ENCODE data around the gene STEAP4.

STEAP4 gene

DNA sequence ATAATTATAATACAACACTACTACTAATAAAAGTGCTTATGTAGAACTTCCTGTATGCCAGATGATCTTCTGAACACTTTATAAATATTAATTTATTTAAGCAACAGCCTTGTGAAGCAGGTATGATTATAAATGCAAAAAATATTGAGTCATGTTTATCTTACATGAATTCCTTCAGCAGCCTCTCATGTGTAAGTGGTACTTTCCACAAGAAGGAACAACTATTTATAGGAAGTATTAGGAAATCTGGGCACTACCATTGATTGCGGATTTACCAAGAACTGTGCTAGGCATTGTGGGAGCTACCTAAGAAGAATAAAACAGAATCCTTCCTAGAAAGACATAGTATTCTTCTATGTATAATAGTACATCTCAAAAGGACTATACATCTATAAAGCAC, 10.7 kb upstream of the STEAP4 start:
- DNase-seq (ENCODE audit: low read depth), result no peak
- no peak overlapping the region for H3K4me3 ChIP-seq (ENCODE audit: control insufficient read depth, low read depth, low read length)
- TF ChIP-seq CTCF (conservative IDR thresholded peaks at IDR 0.05; ENCODE audit: control insufficient read depth, insufficient read depth, low read depth, low read length), result no peak

DNA sequence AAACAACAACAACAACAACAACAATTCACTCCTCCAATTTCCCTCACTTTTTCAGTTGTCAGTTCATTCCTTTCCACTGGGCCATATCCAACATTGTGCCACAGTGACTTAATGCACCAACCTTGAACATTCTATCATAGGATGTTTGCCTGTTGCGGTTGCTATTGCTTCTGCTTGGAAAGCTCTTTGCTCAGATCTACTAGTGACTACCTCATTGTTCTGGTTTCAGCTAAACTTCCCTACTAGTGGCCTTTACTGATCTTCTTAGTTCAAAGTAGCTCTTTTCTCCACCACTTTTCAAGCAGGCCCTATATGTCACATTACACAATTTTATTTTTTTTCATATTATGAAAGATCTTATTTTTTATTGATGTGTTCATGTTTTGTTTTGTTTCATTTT, 9.8 kb upstream of the STEAP4 start:
- no peak for DNase-seq (ENCODE audit: low read depth)
- H3K4me3 ChIP-seq (ENCODE audit: control insufficient read depth, low read depth, low read length), result no peak overlapping the region
- TF ChIP-seq CTCF (conservative IDR thresholded peaks at IDR 0.05; ENCODE audit: control insufficient read depth, insufficient read depth, low read depth, low read length), result no peak

- no peak for DNase-seq (ENCODE audit: low read depth)
- TF ChIP-seq CTCF (conservative IDR thresholded peaks at IDR 0.05; ENCODE audit: control insufficient read depth, insufficient read depth, low read depth, low read length), result no peak
- H3K4me3 ChIP-seq (ENCODE audit: control insufficient read depth, low read depth, low read length), result no peak overlapping the region
These were observed 8.8 kb upstream of the STEAP4 start for GRCh38 chr7:88315522-88315921.

DNA sequence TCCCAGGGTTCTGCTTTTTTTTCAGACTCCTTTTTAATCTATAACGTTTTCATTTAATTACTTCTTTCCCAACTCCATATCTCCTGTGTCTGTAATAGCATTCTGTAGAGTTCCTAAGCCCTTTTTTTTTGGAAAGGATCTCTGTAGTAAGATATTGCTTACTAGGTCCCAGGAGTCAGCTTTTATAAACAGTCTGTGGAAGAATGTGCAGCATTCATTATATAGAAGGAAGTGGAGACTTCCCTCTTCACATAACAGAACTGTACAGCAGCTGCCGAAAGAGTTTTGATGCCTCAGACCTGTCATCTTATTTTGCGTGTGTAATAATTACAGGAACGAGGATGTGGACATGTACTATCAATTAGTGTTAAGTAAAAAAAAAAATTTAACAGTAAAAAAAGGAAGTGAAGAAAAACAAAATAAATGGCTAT, 7.4 kb upstream of the STEAP4 start:
- DNase-seq (ENCODE audit: low read depth), result no peak
- no peak for TF ChIP-seq CTCF (conservative IDR thresholded peaks at IDR 0.05; ENCODE audit: control insufficient read depth, insufficient read depth, low read depth, low read length)
- H3K4me3 ChIP-seq (ENCODE audit: control insufficient read depth, low read depth, low read length), result no peak overlapping the region

DNA sequence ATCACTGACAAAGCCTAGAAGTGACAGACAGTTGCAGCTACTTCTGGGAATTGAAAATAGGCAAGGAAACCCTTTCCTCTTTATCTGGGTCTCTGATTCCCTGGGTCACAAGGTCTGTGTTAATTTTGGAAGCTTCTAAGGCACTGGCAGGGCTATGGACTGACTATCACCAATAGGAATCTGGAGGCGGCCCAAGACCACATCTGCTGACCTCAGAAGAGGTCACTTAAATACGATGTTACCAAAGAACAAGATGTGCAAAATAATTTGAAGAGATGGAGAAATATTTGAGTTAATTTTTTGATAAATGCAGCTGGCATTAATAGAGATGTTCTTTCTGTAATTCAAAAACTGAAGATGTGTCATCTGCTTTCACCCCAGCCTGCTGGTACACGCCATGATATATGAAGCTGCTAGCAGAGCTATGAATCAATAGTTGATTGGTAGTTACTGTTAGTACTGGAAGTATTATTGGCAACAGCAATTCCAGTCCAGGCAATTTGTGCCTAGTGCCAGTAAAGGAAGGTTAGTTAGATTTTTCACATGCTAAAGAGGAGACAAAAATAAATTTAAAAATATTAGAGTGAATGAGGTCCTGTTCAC, 5.5 kb upstream of the STEAP4 start:
- peak; percentile 96 for DNase-seq (ENCODE audit: low read depth)
- no peak overlapping the region for H3K4me3 ChIP-seq (ENCODE audit: control insufficient read depth, low read depth, low read length)
- no peak for TF ChIP-seq CTCF (conservative IDR thresholded peaks at IDR 0.05; ENCODE audit: control insufficient read depth, insufficient read depth, low read depth, low read length)

DNA sequence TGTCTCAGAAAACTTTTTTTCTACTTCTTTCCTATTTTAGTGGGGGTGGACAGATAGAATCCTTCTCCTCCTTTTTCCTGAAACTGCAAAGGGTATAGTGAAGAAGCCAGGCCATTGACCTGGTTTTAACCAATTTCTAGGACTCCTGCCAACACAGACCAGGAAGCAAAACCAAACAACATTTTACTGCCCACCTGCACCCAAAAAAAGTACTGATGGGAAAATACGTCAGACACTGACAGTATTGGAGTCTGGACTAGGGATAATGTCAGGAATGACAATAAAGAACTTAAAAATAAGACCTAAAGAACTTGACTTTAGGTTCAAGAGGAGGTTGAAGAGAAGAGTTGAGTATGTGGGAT, 5.0 kb upstream of the STEAP4 start:
- no peak overlapping the region for H3K4me3 ChIP-seq (ENCODE audit: control insufficient read depth, low read depth, low read length)
- no peak for TF ChIP-seq CTCF (conservative IDR thresholded peaks at IDR 0.05; ENCODE audit: control insufficient read depth, insufficient read depth, low read depth, low read length)
- peak; percentile 77 for DNase-seq (ENCODE audit: low read depth)
